GM23338 (cell line): ENCODE data around the gene KCNMB1. TPM values are rescaled to one million over a fixed set of nuclear protein-coding genes. Genes with fewer than 3 reads are reported as not detected.

Experiments used
- ATAC-seq: fragments of 200-7000 bp; cut with Tn5 transposase; 3 replicates; pipeline ENCODE4 v1.9.1; 2020
- DNase-seq: peaks from one replicate; pipeline ENCODE4 v3.0.0-alpha.2; 2015; ENCODE audit warnings: low spot score
- H2AFZ ChIP-seq: fragments of 200-600 bp; sonication (generic); 2 replicates; pipeline ENCODE4 v1.8.0; 2016; ENCODE audit warnings: antibody characterized with exemption, mild to moderate bottlenecking, moderate library complexity
- H3F3A ChIP-seq: fragments of 200-600 bp; sonication (generic); replicated peaks from 2 replicates; pipeline ENCODE4 v1.8.0; 2017; ENCODE audit warnings: antibody characterized with exemption, mixed run types, low read depth
- H3K27ac ChIP-seq: fragments of 200-600 bp; sonication (generic); 2 replicates; pipeline ENCODE4 v1.6.1; 2016; ENCODE audit warnings: low read depth
- H3K27me3 ChIP-seq: fragments of 200-600 bp; sonication (generic); 2 replicates; pipeline ENCODE4 v1.8.0; 2016; ENCODE audit warnings: mild to moderate bottlenecking, mixed run types, moderate library complexity; ENCODE audit not compliant: insufficient read depth
- H3K36me3 ChIP-seq: fragments of 200-600 bp; sonication (generic); 2 replicates; pipeline ENCODE4 v1.8.0; 2016; ENCODE audit warnings: mild to moderate bottlenecking; ENCODE audit not compliant: insufficient read depth
- H3K4me1 ChIP-seq: fragments of 200-600 bp; sonication (generic); 2 replicates; pipeline ENCODE4 v1.8.0; 2016; ENCODE audit warnings: mild to moderate bottlenecking, moderate library complexity; ENCODE audit not compliant: insufficient read depth
- H3K4me2 ChIP-seq: fragments of 200-600 bp; sonication (generic); 2 replicates; pipeline ENCODE4 v1.7.1; 2017; ENCODE audit warnings: mixed run types
- H3K4me3 ChIP-seq: fragments of 200-600 bp; sonication (generic); 2 replicates; pipeline ENCODE4 v1.6.1; 2016; ENCODE audit warnings: mixed run types
- H3K79me2 ChIP-seq: fragments of 200-600 bp; sonication (generic); replicated peaks from 2 replicates; pipeline ENCODE4 v1.8.0; 2017; ENCODE audit warnings: mild to moderate bottlenecking; ENCODE audit not compliant: insufficient read depth
- H3K9me2 ChIP-seq: fragments of 200-600 bp; sonication (generic); 2 replicates; pipeline ENCODE4 v1.8.0; 2017; ENCODE audit not compliant: insufficient read depth
- H4K20me1 ChIP-seq: fragments of 200-600 bp; sonication (generic); replicated peaks from 2 replicates; pipeline ENCODE4 v1.8.0; 2017; ENCODE audit warnings: mild to moderate bottlenecking; ENCODE audit not compliant: insufficient read depth
- H3K27ac Mint-ChIP-seq: 2 replicates; pipeline ENCODE4 v1.8.0; 2020; ENCODE audit warnings: inconsistent platforms, mild to moderate bottlenecking, moderate library complexity, mixed read lengths
- H3K27me3 Mint-ChIP-seq: 3 replicates; pipeline ENCODE4 v1.8.0; 2022; ENCODE audit warnings: low read depth, mild to moderate bottlenecking, moderate library complexity, mixed read lengths, inconsistent platforms; ENCODE audit not compliant: insufficient read depth, poor library complexity
- H3K36me3 Mint-ChIP-seq: 3 replicates; pipeline ENCODE4 v1.8.0; 2021; ENCODE audit warnings: low read depth, mild to moderate bottlenecking, inconsistent platforms, moderate library complexity, mixed read lengths
- H3K4me1 Mint-ChIP-seq: 3 replicates; pipeline ENCODE4 v1.8.0; 2020; ENCODE audit warnings: mild to moderate bottlenecking, inconsistent platforms, mixed read lengths
- H3K4me3 Mint-ChIP-seq: 3 replicates; pipeline ENCODE4 v1.8.0; 2021; ENCODE audit warnings: moderate library complexity, mild to moderate bottlenecking, inconsistent platforms, mixed read lengths
- H3K9me3 Mint-ChIP-seq: 3 replicates; pipeline ENCODE4 v1.8.0; 2020; ENCODE audit warnings: moderate library complexity, mild to moderate bottlenecking, inconsistent platforms, mixed read lengths
- CREB1 ChIP-seq: fragments of 250-450 bp; sonication (Bioruptor Pico); IDR thresholded peaks from 2 replicates; pipeline ENCODE4 v1.5.0; 2020; ENCODE audit warnings: low read depth, mild to moderate bottlenecking, moderate library complexity
- CTCF ChIP-seq, 2 experiments: fragments of 200-600 bp in 1 of 2; sonication (generic) in 1 of 2; conservative IDR thresholded peaks; 2 replicates each; pipeline versions ENCODE4 v1.5.1 to v1.6.1; 2016 to 2017; ENCODE audit warnings: antibody characterized with exemption in 2 of 2, low read depth in 2 of 2, mild to moderate bottlenecking in 2 of 2, moderate library complexity in 1 of 2
- ETS1 ChIP-seq: IDR thresholded peaks from 2 replicates; pipeline ENCODE4 v1.6.1; 2016; ENCODE audit warnings: antibody characterized with exemption
- EZH2 ChIP-seq: fragments of 200-600 bp; sonication (generic); IDR thresholded peaks from one replicate; pipeline ENCODE4 v1.8.0; 2017; ENCODE audit warnings: antibody characterized with exemption, mild to moderate bottlenecking, low read depth; ENCODE audit not compliant: unreplicated experiment
- EZH2phosphoT487 ChIP-seq: fragments of 200-600 bp; sonication (generic); IDR thresholded peaks from one replicate; pipeline ENCODE4 v1.8.1; 2018; ENCODE audit warnings: antibody characterized with exemption; ENCODE audit not compliant: unreplicated experiment
- JUNB ChIP-seq: IDR thresholded peaks from one replicate; pipeline ENCODE4 v1.6.1; 2016; ENCODE audit warnings: antibody characterized with exemption; ENCODE audit not compliant: unreplicated experiment
- NANOG ChIP-seq: IDR thresholded peaks from 2 replicates; pipeline ENCODE4 v1.6.1; 2016; ENCODE audit warnings: antibody characterized with exemption, borderline replicate concordance
- POLR2AphosphoS5 ChIP-seq: IDR thresholded peaks from 2 replicates; pipeline ENCODE4 v1.6.1; 2016; ENCODE audit warnings: antibody characterized with exemption, low read depth
- STAT1 ChIP-seq: IDR thresholded peaks from one replicate; pipeline ENCODE4 v1.6.1; 2016; ENCODE audit warnings: antibody characterized with exemption; ENCODE audit not compliant: unreplicated experiment
- ZNF114 ChIP-seq: fragments of 250-450 bp; sonication (Bioruptor Pico); IDR thresholded peaks from 2 replicates; pipeline ENCODE4 v1.5.0; 2020; ENCODE audit warnings: mild to moderate bottlenecking, moderate library complexity
- ZNF331 ChIP-seq: fragments of 250-450 bp; sonication (Bioruptor Pico); IDR thresholded peaks from 2 replicates; pipeline ENCODE4 v1.5.0; 2020; ENCODE audit warnings: low read depth, mild to moderate bottlenecking, moderate library complexity
- polyA plus RNA-seq: library from polyadenylated mRNA; unstranded; fragments of >200 nt; fragmentation: Nextera tagmentation; extraction: Ambion mirVana; gene quantifications from 2 replicates; pipeline ENCODE4 v1.2.1, GENCODE V29; 2016
- total RNA-seq: library from RNA; depleted of rRNA; stranded (reverse); fragments of >200 nt; shearing (Covaris generic); gene quantifications from 2 replicates; pipeline ENCODE4 v1.2.3, GENCODE V29; 2014
- TF ChIP-seq, protein P1 (sequence below): IDR thresholded peaks from one replicate; pipeline ENCODE4 v1.6.1; 2018; ENCODE audit warnings: antibody characterized with exemption; ENCODE audit not compliant: unreplicated experiment
- TF ChIP-seq, protein P2 (sequence below): fragments of 250-450 bp; sonication (Bioruptor Pico); IDR thresholded peaks from 2 replicates; pipeline ENCODE4 v1.5.0; 2020; ENCODE audit warnings: mild to moderate bottlenecking, moderate library complexity

The KCNMB1 gene
- total and polyA plus RNA-seq, 2 experiments from 2014 or later = 0.17 to 0.19 TPM

GRCh38 chr5:170393235-170393634 is 4.1 kb upstream of the KCNMB1 start:
- H3K9me2 ChIP-seq = no peaks in the 10 kb centered on the region
- no peak for DNase-seq
- no peaks in the 10 kb centered on the region for H3K36me3 Mint-ChIP-seq
- H3K4me3 Mint-ChIP-seq = no peak overlapping the region
- H3K27me3 ChIP-seq = no peaks in the 10 kb centered on the region
- no peaks in the 10 kb centered on the region for H4K20me1 ChIP-seq
- H3K4me2 ChIP-seq = peak overlapping the region; percentile 48; the same call in 1 of the 2 replicates
- no peak overlapping the region for H2AFZ ChIP-seq
- H3K36me3 ChIP-seq = no peaks in the 10 kb centered on the region
- no peak overlapping the region; the same call in 1 of the 2 replicates for H3K27ac Mint-ChIP-seq
- no peaks in the 10 kb centered on the region; the same call in 1 of the 2 replicates for H3F3A ChIP-seq
- no peak overlapping the region for H3K4me3 ChIP-seq
- no peaks in the 10 kb centered on the region for H3K9me3 Mint-ChIP-seq
- no peaks in the 10 kb centered on the region for H3K79me2 ChIP-seq
- peaks cover 68% of the 10 kb centered on the region for H3K4me1 Mint-ChIP-seq
- peaks cover 15% of the 10 kb centered on the region for H3K27me3 Mint-ChIP-seq
- H3K27ac ChIP-seq = 0 out of 2 replicates have a peak overlapping the region, but pooled peaks have one; percentile 73
- TF ChIP-seq ETS1 = no peak
- TF ChIP-seq NANOG = no peak
- TF ChIP-seq, protein P1, sequence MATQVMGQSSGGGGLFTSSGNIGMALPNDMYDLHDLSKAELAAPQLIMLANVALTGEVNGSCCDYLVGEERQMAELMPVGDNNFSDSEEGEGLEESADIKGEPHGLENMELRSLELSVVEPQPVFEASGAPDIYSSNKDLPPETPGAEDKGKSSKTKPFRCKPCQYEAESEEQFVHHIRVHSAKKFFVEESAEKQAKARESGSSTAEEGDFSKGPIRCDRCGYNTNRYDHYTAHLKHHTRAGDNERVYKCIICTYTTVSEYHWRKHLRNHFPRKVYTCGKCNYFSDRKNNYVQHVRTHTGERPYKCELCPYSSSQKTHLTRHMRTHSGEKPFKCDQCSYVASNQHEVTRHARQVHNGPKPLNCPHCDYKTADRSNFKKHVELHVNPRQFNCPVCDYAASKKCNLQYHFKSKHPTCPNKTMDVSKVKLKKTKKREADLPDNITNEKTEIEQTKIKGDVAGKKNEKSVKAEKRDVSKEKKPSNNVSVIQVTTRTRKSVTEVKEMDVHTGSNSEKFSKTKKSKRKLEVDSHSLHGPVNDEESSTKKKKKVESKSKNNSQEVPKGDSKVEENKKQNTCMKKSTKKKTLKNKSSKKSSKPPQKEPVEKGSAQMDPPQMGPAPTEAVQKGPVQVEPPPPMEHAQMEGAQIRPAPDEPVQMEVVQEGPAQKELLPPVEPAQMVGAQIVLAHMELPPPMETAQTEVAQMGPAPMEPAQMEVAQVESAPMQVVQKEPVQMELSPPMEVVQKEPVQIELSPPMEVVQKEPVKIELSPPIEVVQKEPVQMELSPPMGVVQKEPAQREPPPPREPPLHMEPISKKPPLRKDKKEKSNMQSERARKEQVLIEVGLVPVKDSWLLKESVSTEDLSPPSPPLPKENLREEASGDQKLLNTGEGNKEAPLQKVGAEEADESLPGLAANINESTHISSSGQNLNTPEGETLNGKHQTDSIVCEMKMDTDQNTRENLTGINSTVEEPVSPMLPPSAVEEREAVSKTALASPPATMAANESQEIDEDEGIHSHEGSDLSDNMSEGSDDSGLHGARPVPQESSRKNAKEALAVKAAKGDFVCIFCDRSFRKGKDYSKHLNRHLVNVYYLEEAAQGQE = no peak
- TF ChIP-seq CREB1 = no peak
- no peak for TF ChIP-seq JUNB
- no peak for TF ChIP-seq ZNF331 (CRISPR knock-in tag)
- no peak for TF ChIP-seq POLR2AphosphoS5
- no peak for TF ChIP-seq ZNF114
- TF ChIP-seq EZH2phosphoT487 = no peak
- no peak for TF ChIP-seq CTCF (conservative IDR thresholded peaks at IDR 0.05; ENCODE audit: low read depth in 2 of 2)
- no peak for TF ChIP-seq EZH2
- TF ChIP-seq, protein P2, sequence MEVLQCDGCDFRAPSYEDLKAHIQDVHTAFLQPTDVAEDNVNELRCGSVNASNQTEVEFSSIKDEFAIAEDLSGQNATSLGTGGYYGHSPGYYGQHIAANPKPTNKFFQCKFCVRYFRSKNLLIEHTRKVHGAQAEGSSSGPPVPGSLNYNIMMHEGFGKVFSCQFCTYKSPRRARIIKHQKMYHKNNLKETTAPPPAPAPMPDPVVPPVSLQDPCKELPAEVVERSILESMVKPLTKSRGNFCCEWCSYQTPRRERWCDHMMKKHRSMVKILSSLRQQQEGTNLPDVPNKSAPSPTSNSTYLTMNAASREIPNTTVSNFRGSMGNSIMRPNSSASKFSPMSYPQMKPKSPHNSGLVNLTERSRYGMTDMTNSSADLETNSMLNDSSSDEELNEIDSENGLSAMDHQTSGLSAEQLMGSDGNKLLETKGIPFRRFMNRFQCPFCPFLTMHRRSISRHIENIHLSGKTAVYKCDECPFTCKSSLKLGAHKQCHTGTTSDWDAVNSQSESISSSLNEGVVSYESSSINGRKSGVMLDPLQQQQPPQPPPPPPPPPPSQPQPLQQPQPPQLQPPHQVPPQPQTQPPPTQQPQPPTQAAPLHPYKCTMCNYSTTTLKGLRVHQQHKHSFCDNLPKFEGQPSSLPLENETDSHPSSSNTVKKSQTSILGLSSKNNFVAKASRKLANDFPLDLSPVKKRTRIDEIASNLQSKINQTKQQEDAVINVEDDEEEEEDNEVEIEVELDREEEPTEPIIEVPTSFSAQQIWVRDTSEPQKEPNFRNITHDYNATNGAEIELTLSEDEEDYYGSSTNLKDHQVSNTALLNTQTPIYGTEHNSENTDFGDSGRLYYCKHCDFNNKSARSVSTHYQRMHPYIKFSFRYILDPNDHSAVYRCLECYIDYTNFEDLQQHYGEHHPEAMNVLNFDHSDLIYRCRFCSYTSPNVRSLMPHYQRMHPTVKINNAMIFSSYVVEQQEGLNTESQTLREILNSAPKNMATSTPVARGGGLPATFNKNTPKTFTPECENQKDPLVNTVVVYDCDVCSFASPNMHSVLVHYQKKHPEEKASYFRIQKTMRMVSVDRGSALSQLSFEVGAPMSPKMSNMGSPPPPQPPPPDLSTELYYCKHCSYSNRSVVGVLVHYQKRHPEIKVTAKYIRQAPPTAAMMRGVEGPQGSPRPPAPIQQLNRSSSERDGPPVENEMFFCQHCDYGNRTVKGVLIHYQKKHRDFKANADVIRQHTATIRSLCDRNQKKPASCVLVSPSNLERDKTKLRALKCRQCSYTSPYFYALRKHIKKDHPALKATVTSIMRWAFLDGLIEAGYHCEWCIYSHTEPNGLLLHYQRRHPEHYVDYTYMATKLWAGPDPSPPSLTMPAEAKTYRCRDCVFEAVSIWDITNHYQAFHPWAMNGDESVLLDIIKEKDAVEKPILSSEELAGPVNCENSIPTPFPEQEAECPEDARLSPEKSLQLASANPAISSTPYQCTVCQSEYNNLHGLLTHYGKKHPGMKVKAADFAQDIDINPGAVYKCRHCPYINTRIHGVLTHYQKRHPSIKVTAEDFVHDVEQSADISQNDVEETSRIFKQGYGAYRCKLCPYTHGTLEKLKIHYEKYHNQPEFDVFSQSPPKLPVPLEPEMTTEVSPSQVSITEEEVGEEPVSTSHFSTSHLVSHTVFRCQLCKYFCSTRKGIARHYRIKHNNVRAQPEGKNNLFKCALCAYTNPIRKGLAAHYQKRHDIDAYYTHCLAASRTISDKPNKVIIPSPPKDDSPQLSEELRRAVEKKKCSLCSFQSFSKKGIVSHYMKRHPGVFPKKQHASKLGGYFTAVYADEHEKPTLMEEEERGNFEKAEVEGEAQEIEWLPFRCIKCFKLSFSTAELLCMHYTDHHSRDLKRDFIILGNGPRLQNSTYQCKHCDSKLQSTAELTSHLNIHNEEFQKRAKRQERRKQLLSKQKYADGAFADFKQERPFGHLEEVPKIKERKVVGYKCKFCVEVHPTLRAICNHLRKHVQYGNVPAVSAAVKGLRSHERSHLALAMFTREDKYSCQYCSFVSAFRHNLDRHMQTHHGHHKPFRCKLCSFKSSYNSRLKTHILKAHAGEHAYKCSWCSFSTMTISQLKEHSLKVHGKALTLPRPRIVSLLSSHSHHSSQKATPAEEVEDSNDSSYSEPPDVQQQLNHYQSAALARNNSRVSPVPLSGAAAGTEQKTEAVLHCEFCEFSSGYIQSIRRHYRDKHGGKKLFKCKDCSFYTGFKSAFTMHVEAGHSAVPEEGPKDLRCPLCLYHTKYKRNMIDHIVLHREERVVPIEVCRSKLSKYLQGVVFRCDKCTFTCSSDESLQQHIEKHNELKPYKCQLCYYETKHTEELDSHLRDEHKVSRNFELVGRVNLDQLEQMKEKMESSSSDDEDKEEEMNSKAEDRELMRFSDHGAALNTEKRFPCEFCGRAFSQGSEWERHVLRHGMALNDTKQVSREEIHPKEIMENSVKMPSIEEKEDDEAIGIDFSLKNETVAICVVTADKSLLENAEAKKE (CRISPR knock-in tag) = no peak
- no peak for TF ChIP-seq STAT1
- ATAC-seq = no peak
- peaks cover 55% of the 10 kb centered on the region for H3K4me1 ChIP-seq
